ENCODE data around the gene TRABD2B.
A peak's percentile ranks its signal among the peaks of the same experiment; 100 is the strongest.

The TRABD2B gene

GRCh38 chr1:47783638-47784496, 213.3 kb downstream of the TRABD2B start (continued):
- TF ChIP-seq ZBTB49 (tag by site-specific recombination; IDR thresholded peaks at IDR 0.05; ENCODE audit: low read depth) (no peak), WT1 (tag by site-specific recombination; IDR thresholded peaks at IDR 0.05) (no peak)

- ChIA-PET POLR2A (no interaction called here), CTCF (interaction anchor here (0.6 kb wide), 1 partner anchor 594 kb away, joined by 3 read pairs; no protein-coding TSS in a partner anchor)
- Histone ChIP-seq H3K4me1 (ENCODE audit: control insufficient read depth, insufficient read depth, low read length) (no peaks in the 10 kb centered on the region), H3K36me3 (ENCODE audit: control insufficient read depth in 2 of 2, insufficient read depth in 1 of 2, low read length in 2 of 2) (no peaks in the 10 kb centered on the region), H3K4me3 (ENCODE audit: low read depth, low read length) (no peak overlapping the region), H3K9me3 (ENCODE audit: control insufficient read depth, insufficient read depth, low read depth, low read length) (no peaks in the 10 kb centered on the region), H3K27ac (ENCODE audit: extremely low read depth, low read depth, low read length) (no peak overlapping the region)
- TF ChIP-seq ZNF629 (tag by site-specific recombination; IDR thresholded peaks at IDR 0.05) (peak; percentile 30; the same call in 1 of the 2 replicates), SCRT2 (tag by site-specific recombination; IDR thresholded peaks at IDR 0.05) (peak; percentile 93), ZBTB20 (tag by site-specific recombination; IDR thresholded peaks at IDR 0.05) (no peak), ZNF24 (tag by site-specific recombination; IDR thresholded peaks at IDR 0.05) (peak; percentile 67; the same call in 1 of the 2 replicates)
Measured at GRCh38 chr1:47782414-47783166, 214.6 kb downstream of the TRABD2B start.

DNA sequence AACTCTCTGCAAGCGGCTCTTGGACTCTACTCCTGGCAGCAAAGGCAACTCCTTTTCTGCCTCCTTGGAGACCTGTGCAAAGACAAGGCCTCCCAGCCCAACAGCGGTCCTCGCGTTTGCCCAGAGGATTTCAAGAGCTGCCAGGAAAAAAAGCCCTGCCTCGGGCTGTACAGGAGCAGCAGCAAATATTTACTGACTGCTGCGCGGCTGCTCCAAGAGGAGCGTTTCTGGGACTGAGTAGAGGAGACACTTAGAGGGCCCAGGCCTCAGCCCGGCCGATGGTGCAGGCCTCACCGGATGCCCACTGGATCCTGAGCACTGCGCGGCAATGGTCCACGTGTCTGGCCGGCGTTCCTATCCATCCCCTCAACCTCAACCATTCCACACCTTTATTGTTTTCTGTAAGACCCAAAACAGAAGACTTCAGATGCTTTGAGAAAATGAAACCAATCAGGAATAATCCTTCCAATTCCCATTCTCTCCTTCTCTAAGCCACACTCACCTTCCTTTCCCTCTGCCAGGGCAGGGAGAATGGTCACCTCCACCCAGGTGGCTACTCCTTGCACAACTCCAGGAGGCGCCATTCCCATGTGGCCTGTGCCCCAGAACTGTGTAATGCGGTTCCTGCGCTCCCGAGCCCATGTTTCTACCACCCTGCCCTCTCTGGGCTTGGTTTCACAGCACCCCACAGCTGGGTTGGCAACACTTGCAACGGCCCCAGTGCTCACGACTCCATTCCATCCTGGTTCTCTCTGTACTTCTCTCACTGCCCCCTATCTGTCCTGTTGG, 215.8 kb downstream of the TRABD2B start:
- Histone ChIP-seq H3K9me3 (ENCODE audit: control insufficient read depth, insufficient read depth, low read depth, low read length) (no peaks in the 10 kb centered on the region), H3K27ac (ENCODE audit: extremely low read depth, low read depth, low read length) (no peak overlapping the region), H3K4me3 (ENCODE audit: low read depth, low read length) (no peak overlapping the region), H3K36me3 (ENCODE audit: control insufficient read depth in 2 of 2, insufficient read depth in 1 of 2, low read length in 2 of 2) (no peaks in the 10 kb centered on the region), H3K4me1 (ENCODE audit: control insufficient read depth, insufficient read depth, low read length) (no peaks in the 10 kb centered on the region)
- ChIA-PET CTCF (interaction anchor here (1.3 kb wide), 1 partner anchor 280 kb away, joined by 3 read pairs; no protein-coding TSS in a partner anchor), POLR2A (no interaction called here)
- no peak for TF ChIP-seq ZNF544 (tag by site-specific recombination; IDR thresholded peaks at IDR 0.05)
- TF ChIP-seq, protein P1, sequence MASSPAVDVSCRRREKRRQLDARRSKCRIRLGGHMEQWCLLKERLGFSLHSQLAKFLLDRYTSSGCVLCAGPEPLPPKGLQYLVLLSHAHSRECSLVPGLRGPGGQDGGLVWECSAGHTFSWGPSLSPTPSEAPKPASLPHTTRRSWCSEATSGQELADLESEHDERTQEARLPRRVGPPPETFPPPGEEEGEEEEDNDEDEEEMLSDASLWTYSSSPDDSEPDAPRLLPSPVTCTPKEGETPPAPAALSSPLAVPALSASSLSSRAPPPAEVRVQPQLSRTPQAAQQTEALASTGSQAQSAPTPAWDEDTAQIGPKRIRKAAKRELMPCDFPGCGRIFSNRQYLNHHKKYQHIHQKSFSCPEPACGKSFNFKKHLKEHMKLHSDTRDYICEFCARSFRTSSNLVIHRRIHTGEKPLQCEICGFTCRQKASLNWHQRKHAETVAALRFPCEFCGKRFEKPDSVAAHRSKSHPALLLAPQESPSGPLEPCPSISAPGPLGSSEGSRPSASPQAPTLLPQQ (tag by site-specific recombination; IDR thresholded peaks at IDR 0.05), result no peak
- TF ChIP-seq, protein P2, sequence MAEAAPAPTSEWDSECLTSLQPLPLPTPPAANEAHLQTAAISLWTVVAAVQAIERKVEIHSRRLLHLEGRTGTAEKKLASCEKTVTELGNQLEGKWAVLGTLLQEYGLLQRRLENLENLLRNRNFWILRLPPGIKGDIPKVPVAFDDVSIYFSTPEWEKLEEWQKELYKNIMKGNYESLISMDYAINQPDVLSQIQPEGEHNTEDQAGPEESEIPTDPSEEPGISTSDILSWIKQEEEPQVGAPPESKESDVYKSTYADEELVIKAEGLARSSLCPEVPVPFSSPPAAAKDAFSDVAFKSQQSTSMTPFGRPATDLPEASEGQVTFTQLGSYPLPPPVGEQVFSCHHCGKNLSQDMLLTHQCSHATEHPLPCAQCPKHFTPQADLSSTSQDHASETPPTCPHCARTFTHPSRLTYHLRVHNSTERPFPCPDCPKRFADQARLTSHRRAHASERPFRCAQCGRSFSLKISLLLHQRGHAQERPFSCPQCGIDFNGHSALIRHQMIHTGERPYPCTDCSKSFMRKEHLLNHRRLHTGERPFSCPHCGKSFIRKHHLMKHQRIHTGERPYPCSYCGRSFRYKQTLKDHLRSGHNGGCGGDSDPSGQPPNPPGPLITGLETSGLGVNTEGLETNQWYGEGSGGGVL (tag by site-specific recombination; IDR thresholded peaks at IDR 0.05), result no peak
- no peak for TF ChIP-seq ZNF785 (tag by site-specific recombination; IDR thresholded peaks at IDR 0.05)
- no peak for TF ChIP-seq ZNF10 (tag by site-specific recombination; IDR thresholded peaks at IDR 0.05)
- no peak for TF ChIP-seq ZNF248 (tag by site-specific recombination; IDR thresholded peaks at IDR 0.05)
- no peak for TF ChIP-seq ZBTB6 (tag by site-specific recombination; IDR thresholded peaks at IDR 0.05)
- TF ChIP-seq ZNF600 (tag by site-specific recombination; IDR thresholded peaks at IDR 0.05), result no peak
- no peak for TF ChIP-seq ZNF426 (tag by site-specific recombination; IDR thresholded peaks at IDR 0.05)
- no peak for TF ChIP-seq ZNF664 (tag by site-specific recombination; IDR thresholded peaks at IDR 0.05)
- no peak for TF ChIP-seq ZNF223 (tag by site-specific recombination; IDR thresholded peaks at IDR 0.05)
- TF ChIP-seq, protein P3, sequence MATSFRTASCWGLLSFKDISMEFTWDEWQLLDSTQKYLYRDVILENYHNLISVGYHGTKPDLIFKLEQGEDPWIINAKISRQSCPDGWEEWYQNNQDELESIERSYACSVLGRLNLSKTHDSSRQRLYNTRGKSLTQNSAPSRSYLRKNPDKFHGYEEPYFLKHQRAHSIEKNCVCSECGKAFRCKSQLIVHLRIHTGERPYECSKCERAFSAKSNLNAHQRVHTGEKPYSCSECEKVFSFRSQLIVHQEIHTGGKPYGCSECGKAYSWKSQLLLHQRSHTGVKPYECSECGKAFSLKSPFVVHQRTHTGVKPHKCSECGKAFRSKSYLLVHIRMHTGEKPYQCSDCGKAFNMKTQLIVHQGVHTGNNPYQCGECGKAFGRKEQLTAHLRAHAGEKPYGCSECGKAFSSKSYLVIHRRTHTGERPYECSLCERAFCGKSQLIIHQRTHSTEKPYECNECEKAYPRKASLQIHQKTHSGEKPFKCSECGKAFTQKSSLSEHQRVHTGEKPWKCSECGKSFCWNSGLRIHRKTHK (tag by site-specific recombination; IDR thresholded peaks at IDR 0.05), result no peak
- TF ChIP-seq ZNF830 (tag by site-specific recombination; IDR thresholded peaks at IDR 0.05; ENCODE audit: low read depth), result no peak
- TF ChIP-seq, protein P4, sequence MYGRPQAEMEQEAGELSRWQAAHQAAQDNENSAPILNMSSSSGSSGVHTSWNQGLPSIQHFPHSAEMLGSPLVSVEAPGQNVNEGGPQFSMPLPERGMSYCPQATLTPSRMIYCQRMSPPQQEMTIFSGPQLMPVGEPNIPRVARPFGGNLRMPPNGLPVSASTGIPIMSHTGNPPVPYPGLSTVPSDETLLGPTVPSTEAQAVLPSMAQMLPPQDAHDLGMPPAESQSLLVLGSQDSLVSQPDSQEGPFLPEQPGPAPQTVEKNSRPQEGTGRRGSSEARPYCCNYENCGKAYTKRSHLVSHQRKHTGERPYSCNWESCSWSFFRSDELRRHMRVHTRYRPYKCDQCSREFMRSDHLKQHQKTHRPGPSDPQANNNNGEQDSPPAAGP (tag by site-specific recombination; IDR thresholded peaks at IDR 0.05), result no peak
